Stimulated activated CD4-positive, alpha-beta T cell treated with anti-CD3 and anti-CD28 coated beads, Interleukin-2, amount 100 ng/mL, for 48 hours (primary cell): Measurements from ENCODE around the gene CDC26.
"Not testable (repeated sequence)": the region's sequence is repeated elsewhere in the genome, so short reads cannot be mapped to it uniquely, and the experiment has no call there.

ENCODE experiments used
- DNase-seq, 2 donors: peaks; one replicate each; pipeline ENCODE4 v3.0.0-alpha.2; 2020

The CDC26 gene

GRCh38 chr9:113237026-113237425 is 38.3 kb downstream of the CDC26 start:
- no peak for DNase-seq

- not testable (repeated sequence) for DNase-seq
Measured at GRCh38 chr9:113235701-113236255, 39.6 kb downstream of the CDC26 start.

GRCh38 chr9:113231701-113232100 is 43.7 kb downstream of the CDC26 start:
- DNase-seq, result no peak

GRCh38 chr9:113228130-113228665 is 47.2 kb downstream of the CDC26 start:
- DNase-seq, result no peak

GRCh38 chr9:113227436-113227835 is 47.9 kb downstream of the CDC26 start:
- no peak for DNase-seq

- DNase-seq, result no peak
Measured at GRCh38 chr9:113223963-113224362, 51.4 kb downstream of the CDC26 start.

GRCh38 chr9:113222482-113222841 is 52.9 kb downstream of the CDC26 start:
- no peak for DNase-seq

- peak in 1 of 2 donors; percentile 0 for DNase-seq
Measured at GRCh38 chr9:113221800-113222481, 53.4 kb downstream of the CDC26 start.

- DNase-seq, result peak; percentile 95 to 96
Measured at GRCh38 chr9:113221003-113221799, 54.2 kb downstream of the CDC26 start, which contains the start of the genes FKBP15 and SLC31A1. TSS of gene FKBP15 (minus strand) at chr9:113221277. CDS start at chr9:113221243, 34 bp downstream. TSS of gene SLC31A1 (plus strand) at chr9:113221544. CDS start at chr9:113256149, 34,605 bp downstream.

GRCh38 chr9:113220467-113221002 is 54.8 kb downstream of the CDC26 start:
- DNase-seq, result peak in 1 of 2 donors; percentile 4

- DNase-seq, result peak; percentile 3 to 6
Measured at GRCh38 chr9:113219969-113220368, 55.4 kb downstream of the CDC26 start.

GRCh38 chr9:113219186-113219936 is 56.0 kb downstream of the CDC26 start:
- DNase-seq, result no peak
